GM12878 (cell line): ENCODE data around the gene ZNF792. TPM values are rescaled to one million over a fixed set of nuclear protein-coding genes. Genes with fewer than 3 reads are reported as not detected.

Experiments
- ATAC-seq: fragments of 200-7000 bp; cut with Tn5 transposase; 3 replicates; pipeline ENCODE4 v1.9.1; 2020; ENCODE audit warnings: mild to moderate bottlenecking, moderate library complexity
- BruUV-seq: library from RNA; stranded (reverse); fragments of 400-500 nt; replicated peaks from 2 replicates; lab custom pipeline; 2021; lab: Mats Ljungman, UMichigan
- CTCF ChIA-PET: fragments of 300-600 bp; sonication (Branson Sonifier 250); formaldehyde crosslinking; extraction: SDS; loops from one replicate; lab custom pipeline; 2021; ENCODE audit warnings: inconsistent platforms; lab: Yijun Ruan, JAX
- POLR2A ChIA-PET: fragments of 350-600 bp; formaldehyde crosslinking; extraction: SDS; loops from one replicate; lab custom pipeline; 2021; ENCODE audit warnings: inconsistent platforms; lab: Charles Lee
- RAD21 ChIA-PET: fragments of 300-600 bp; sonication (Branson Sonifier 250); formaldehyde crosslinking; loops from one replicate; lab custom pipeline; 2023; ENCODE audit warnings: antibody characterized with exemption; ENCODE audit not compliant: unreplicated experiment; lab: Charles Lee
- SMC1A ChIA-PET: fragments of 300-600 bp; sonication (Branson Sonifier 250); formaldehyde crosslinking; loops from one replicate; lab custom pipeline; 2023; ENCODE audit not compliant: unreplicated experiment, uncharacterized antibody; lab: Charles Lee
- DNase-seq: peaks from one replicate; pipeline ENCODE4 v3.0.0-alpha.2; 2011; ENCODE audit warnings: low read depth, low spot score
- FAIRE-seq: peaks from 3 replicates; lab custom pipeline; 2011; peaks lifted over from hg19 to GRCh38; lab: Jason Lieb, UNC
- H2AFZ ChIP-seq: 2 replicates; pipeline ENCODE4 v1.6.0; 2011; ENCODE audit warnings: low read depth, low read length, control low read depth; ENCODE audit not compliant: control insufficient read depth
- H3K27ac ChIP-seq: 2 replicates; pipeline ENCODE4 v1.5.1; 2011; ENCODE audit warnings: control low read depth; ENCODE audit not compliant: control insufficient read depth, insufficient read depth
- H3K27me3 ChIP-seq, 2 experiments: replicated peaks in 1 of 2; 2 replicates each; pipeline versions ENCODE4 v1.6.0 to v1.6.1; 2011; ENCODE audit warnings: low read length in 1 of 2; ENCODE audit not compliant: control insufficient read depth in 2 of 2, insufficient read depth in 2 of 2
- H3K36me3 ChIP-seq, 2 experiments: 2 replicates each; pipeline ENCODE4 v1.5.1; 2011; ENCODE audit warnings: low read length in 1 of 2; ENCODE audit not compliant: control insufficient read depth in 2 of 2, insufficient read depth in 2 of 2
- H3K4me1 ChIP-seq: 2 replicates; pipeline ENCODE4 v1.6.1; 2011; ENCODE audit warnings: mild to moderate bottlenecking, low read length, moderate library complexity, mixed read lengths; ENCODE audit not compliant: control insufficient read depth, insufficient read depth
- H3K4me2 ChIP-seq: 2 replicates; pipeline ENCODE4 v1.6.0; 2011; ENCODE audit warnings: control low read depth; ENCODE audit not compliant: control insufficient read depth, insufficient read depth
- H3K4me3 ChIP-seq: fragments of 200-600 bp; sonication (generic); 2 replicates; pipeline ENCODE4 v1.5.1; 2016
- H3K79me2 ChIP-seq: 2 replicates; pipeline ENCODE4 v1.6.0; 2011; ENCODE audit warnings: low read length; ENCODE audit not compliant: control insufficient read depth, insufficient read depth
- H3K9ac ChIP-seq: 2 replicates; pipeline ENCODE4 v1.8.0; 2011; ENCODE audit warnings: low read length, control low read depth, mixed read lengths; ENCODE audit not compliant: control insufficient read depth, insufficient read depth
- H3K9me3 ChIP-seq: replicated peaks from 3 replicates; pipeline ENCODE4 v1.5.1; 2011; ENCODE audit warnings: mild to moderate bottlenecking, low read length; ENCODE audit not compliant: control insufficient read depth, insufficient read depth
- H4K20me1 ChIP-seq: 2 replicates; pipeline ENCODE4 v1.6.0; 2011; ENCODE audit not compliant: control insufficient read depth, insufficient read depth
- EGR1 ChIP-seq, 2 experiments: IDR thresholded peaks; 1 replicate in 1 of 2; 2 replicates in 1 of 2; pipeline ENCODE4 v1.6.1; 2011 to 2012; ENCODE audit warnings: low read depth in 2 of 2, low read length in 2 of 2, borderline replicate concordance in 1 of 2, mild to moderate bottlenecking in 1 of 2, moderate library complexity in 1 of 2
- FOXM1 ChIP-seq: IDR thresholded peaks from 2 replicates; pipeline ENCODE4 v1.6.1; 2012; ENCODE audit warnings: low read depth, mild to moderate bottlenecking, inconsistent platforms, low read length, moderate library complexity
- GABPA ChIP-seq: IDR thresholded peaks from 2 replicates; pipeline ENCODE4 v1.6.1; 2014; ENCODE audit warnings: antibody characterized with exemption, low read depth, mild to moderate bottlenecking, inconsistent platforms
- MYC ChIP-seq: IDR thresholded peaks from 2 replicates; pipeline ENCODE4 v1.6.1; 2011; ENCODE audit warnings: mild to moderate bottlenecking, low read length, moderate library complexity, inconsistent platforms; ENCODE audit not compliant: insufficient read depth, insufficient replicate concordance, insufficient read length, severe bottlenecking
- RB1 ChIP-seq: fragments of 450-650 bp; formaldehyde crosslinking; IDR thresholded peaks from 2 replicates; pipeline ENCODE4 v1.6.1; 2017; ENCODE audit warnings: mild to moderate bottlenecking, borderline replicate concordance
- SPI1 ChIP-seq: IDR thresholded peaks from 2 replicates; pipeline ENCODE4 v1.6.1; 2011; ENCODE audit warnings: low read depth, mild to moderate bottlenecking, low read length, moderate library complexity, borderline replicate concordance; ENCODE audit not compliant: insufficient read depth
- SREBF2 ChIP-seq: IDR thresholded peaks from 2 replicates; pipeline ENCODE4 v1.6.1; 2012; ENCODE audit warnings: mild to moderate bottlenecking, low read length
- SUPT20H ChIP-seq: IDR thresholded peaks from 2 replicates; pipeline ENCODE4 v1.6.1; 2011; ENCODE audit warnings: low read depth, mild to moderate bottlenecking, low read length, moderate library complexity, borderline replicate concordance; ENCODE audit not compliant: control insufficient read depth
- ZNF207 ChIP-seq: fragments of 450-650 bp; IDR thresholded peaks from 2 replicates; pipeline ENCODE4 v1.6.1; 2014; ENCODE audit warnings: antibody characterized with exemption, mild to moderate bottlenecking, borderline replicate concordance
- WGBS: methylation state at CpG from one replicate; pipeline ENCODE4 v1.1.6; 2016; ENCODE audit warnings: low lambda C conversion rate; ENCODE audit not compliant: insufficient replicate concordance, insufficient coverage; ENCODE audit errors: missing lambda C conversion rate; 5-methylcytosine and 5-hydroxymethylcytosine counted together
- in situ Hi-C: fragments of 300-500 bp; cut with MboI; formaldehyde crosslinking; loops from 9 replicates; pipeline ENCODE4 v1.14.3; 2018; ENCODE audit warnings: mixed read lengths
- intact Hi-C: fragments of 100-400 bp; cut with micrococcal nuclease; formaldehyde crosslinking; loops from one replicate; pipeline ENCODE4 v1.14.2; 2022; ENCODE audit not compliant: unreplicated experiment
- polyA plus RNA-seq, 11 experiments: library from polyadenylated mRNA; depleted of rRNA in 4 of 11; unstranded in 6 of 11; stranded (reverse) in 5 of 11; fragments of >200 nt; fragmentation: Nextera tagmentation in 4 of 11; fragmentation: Illumina TruSeq in 1 of 11; extraction: Ambion mirVana in 4 of 11; extraction: Trizol in 1 of 11; gene quantifications; 1 replicate in 1 of 11; 2 replicates in 10 of 11; pipeline versions ENCODE4 v1.2.1 to v1.2.3, GENCODE V29; 2011 to 2016; ENCODE audit warnings: inconsistent platforms in 2 of 11, missing spikeins in 2 of 11, low read depth in 1 of 11
- total RNA-seq, 4 experiments: library from RNA; depleted of rRNA in 3 of 4; stranded (reverse); fragments of >200 nt in 3 of 4; fragmentation: Illumina TruSeq in 1 of 4; extraction: Trizol in 1 of 4; gene quantifications; 2 replicates each; pipeline versions ENCODE4 v1.2.1 to v1.2.3, GENCODE V29; 2013 to 2021
- TF ChIP-seq, protein P1 (sequence below): fragments of 450-650 bp; IDR thresholded peaks from 2 replicates; pipeline ENCODE4 v1.6.1; 2018; ENCODE audit warnings: borderline replicate concordance, mild to moderate bottlenecking; ENCODE audit not compliant: partially characterized antibody
- TF ChIP-seq, protein P2 (sequence below): fragments of 450-650 bp; IDR thresholded peaks from 2 replicates; pipeline ENCODE4 v1.6.1; 2017; ENCODE audit warnings: low read depth, mild to moderate bottlenecking, moderate library complexity

Gene ZNF792
- total and polyA plus RNA-seq, 10 of the 15 experiments (the other 5 are each of a cell fraction or from before 2014, with no cell fraction given), result 0.53 to 4.8 (median 1.3) TPM

DNA sequence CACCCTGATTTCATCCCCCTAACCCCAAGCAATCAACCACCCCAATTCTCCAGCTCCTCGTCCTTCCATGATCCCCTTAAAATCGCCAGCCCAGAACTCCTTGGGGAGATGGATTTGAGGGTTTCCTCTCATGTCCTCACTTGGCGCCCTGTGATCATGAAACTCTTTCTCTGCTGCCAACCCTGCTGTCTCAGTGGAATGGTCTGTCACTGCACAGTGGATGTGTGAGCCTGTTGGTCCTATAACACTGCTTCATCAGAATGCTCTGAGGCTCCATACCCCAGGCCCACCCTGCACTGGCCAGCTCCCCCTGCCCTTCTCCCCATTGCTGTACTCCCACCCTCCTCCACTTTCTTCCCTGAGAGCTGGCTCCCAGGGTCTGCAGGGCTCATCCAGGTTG lies 12.6 kb upstream of the ZNF792 start:
- ATAC-seq, result no peak
- CTCF ChIA-PET, result interaction anchor here (5.1 kb wide), 1 partner anchor 36 kb away, joined by 62 read pairs; no protein-coding TSS in a partner anchor

DNA sequence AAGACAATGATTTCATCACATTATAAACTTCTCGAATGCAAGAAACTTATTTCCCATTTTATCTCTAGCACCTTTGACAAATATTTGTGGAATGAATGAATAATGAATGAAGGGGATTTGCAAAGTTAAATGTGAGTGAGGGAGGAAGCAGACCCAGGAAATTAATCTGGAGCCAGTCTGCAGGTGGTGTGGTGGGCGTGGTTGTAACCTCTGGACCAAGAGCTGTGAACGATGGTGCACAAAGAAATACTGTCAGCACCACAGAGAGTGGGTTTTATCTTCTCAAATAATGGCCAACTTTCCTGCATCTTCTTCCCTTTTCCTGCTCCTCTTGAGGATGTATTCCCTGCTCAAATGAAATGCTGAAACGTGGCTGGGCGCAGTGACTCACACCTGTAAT lies 11.0 kb upstream of the ZNF792 start:
- no peak overlapping the region for H3K4me2 ChIP-seq
- ATAC-seq (no peak), FAIRE-seq (no peak), DNase-seq (no peak)
- H3K27ac ChIP-seq, result no peak overlapping the region
- no peak overlapping the region for H2AFZ ChIP-seq
- no peaks in the 10 kb centered on the region for H4K20me1 ChIP-seq
- H3K4me3 ChIP-seq, result no peak overlapping the region
- peaks cover 2% of the 10 kb centered on the region; the same call in 1 of the 3 replicates for H3K9me3 ChIP-seq
- intact Hi-C loops (loop anchor here (10.0 kb wide), 1 partner anchor 160 kb away; the partner anchor contains the start of genes FXYD1 and LGI4), in situ Hi-C loops (loop anchor here (5.0 kb wide), 1 partner anchor 37 kb away; no protein-coding TSS in a partner anchor)
- no TSS peak for BruUV-seq
- H3K79me2 ChIP-seq, result no peaks in the 10 kb centered on the region
- POLR2A ChIA-PET, result interaction anchor here (0.7 kb wide), 1 partner anchor 24 kb away, joined by 4 read pairs; no protein-coding TSS in a partner anchor
- CTCF ChIA-PET, result interaction anchor here (1.5 to 5.1 kb wide), 2 partner anchors 26 to 38 kb away, joined by 10 to 62 read pairs; no protein-coding TSS in a partner anchor
- H3K9ac ChIP-seq, result no peak overlapping the region
- peaks cover 8% of the 10 kb centered on the region for H3K4me1 ChIP-seq
- no peaks in the 10 kb centered on the region for H3K27me3 ChIP-seq
- no peaks in the 10 kb centered on the region for H3K36me3 ChIP-seq
- SMC1A ChIA-PET, result interaction anchor here (2.7 to 3.2 kb wide), 2 partner anchors 15 to 37 kb away, joined by 17 read pairs; no protein-coding TSS in a partner anchor
- 48% methylated on average over 5 of the region's 5 CpGs for WGBS
- RAD21 ChIA-PET, result interaction anchor here (0.7 to 1.7 kb wide), 3 partner anchors 10 to 26 kb away, joined by 3 to 8 read pairs (median 5); no protein-coding TSS in a partner anchor
- TF ChIP-seq, protein P1, sequence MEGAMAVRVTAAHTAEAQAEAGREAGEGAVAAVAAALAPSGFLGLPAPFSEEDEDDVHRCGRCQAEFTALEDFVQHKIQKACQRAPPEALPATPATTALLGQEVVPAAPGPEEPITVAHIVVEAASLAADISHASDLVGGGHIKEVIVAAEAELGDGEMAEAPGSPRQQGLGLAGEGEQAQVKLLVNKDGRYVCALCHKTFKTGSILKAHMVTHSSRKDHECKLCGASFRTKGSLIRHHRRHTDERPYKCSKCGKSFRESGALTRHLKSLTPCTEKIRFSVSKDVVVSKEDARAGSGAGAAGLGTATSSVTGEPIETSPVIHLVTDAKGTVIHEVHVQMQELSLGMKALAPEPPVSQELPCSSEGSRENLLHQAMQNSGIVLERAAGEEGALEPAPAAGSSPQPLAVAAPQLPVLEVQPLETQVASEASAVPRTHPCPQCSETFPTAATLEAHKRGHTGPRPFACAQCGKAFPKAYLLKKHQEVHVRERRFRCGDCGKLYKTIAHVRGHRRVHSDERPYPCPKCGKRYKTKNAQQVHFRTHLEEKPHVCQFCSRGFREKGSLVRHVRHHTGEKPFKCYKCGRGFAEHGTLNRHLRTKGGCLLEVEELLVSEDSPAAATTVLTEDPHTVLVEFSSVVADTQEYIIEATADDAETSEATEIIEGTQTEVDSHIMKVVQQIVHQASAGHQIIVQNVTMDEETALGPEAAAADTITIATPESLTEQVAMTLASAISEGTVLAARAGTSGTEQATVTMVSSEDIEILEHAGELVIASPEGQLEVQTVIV, result no peak
- TF ChIP-seq, protein P2, sequence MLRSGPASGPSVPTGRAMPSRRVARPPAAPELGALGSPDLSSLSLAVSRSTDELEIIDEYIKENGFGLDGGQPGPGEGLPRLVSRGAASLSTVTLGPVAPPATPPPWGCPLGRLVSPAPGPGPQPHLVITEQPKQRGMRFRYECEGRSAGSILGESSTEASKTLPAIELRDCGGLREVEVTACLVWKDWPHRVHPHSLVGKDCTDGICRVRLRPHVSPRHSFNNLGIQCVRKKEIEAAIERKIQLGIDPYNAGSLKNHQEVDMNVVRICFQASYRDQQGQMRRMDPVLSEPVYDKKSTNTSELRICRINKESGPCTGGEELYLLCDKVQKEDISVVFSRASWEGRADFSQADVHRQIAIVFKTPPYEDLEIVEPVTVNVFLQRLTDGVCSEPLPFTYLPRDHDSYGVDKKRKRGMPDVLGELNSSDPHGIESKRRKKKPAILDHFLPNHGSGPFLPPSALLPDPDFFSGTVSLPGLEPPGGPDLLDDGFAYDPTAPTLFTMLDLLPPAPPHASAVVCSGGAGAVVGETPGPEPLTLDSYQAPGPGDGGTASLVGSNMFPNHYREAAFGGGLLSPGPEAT, result no peak
- TF ChIP-seq RB1, result no peak
- no peak for TF ChIP-seq SREBF2

More for the DNA sequence above, 12.6 kb upstream of the ZNF792 start:
- H3K4me2 ChIP-seq, result no peak overlapping the region
- no peaks in the 10 kb centered on the region for H3K36me3 ChIP-seq
- no TSS peak for BruUV-seq
- in situ Hi-C loops, result loop anchor here (5.0 kb wide), 1 partner anchor 36 kb away; no protein-coding TSS in a partner anchor
- H2AFZ ChIP-seq, result no peak overlapping the region
- 33% methylated on average over 3 of the region's 3 CpGs for WGBS
- no peaks in the 10 kb centered on the region for H3K79me2 ChIP-seq
- TF ChIP-seq SUPT20H, result no peak
- no peak for TF ChIP-seq FOXM1
- no peak for TF ChIP-seq EGR1 (IDR thresholded peaks at IDR 0.05; ENCODE audit: borderline replicate concordance in 1 of 2, low read depth in 2 of 2, low read length in 2 of 2)
- TF ChIP-seq MYC, result no peak
- no peak for TF ChIP-seq ZNF207
- no peak for TF ChIP-seq SPI1
- TF ChIP-seq GABPA, result no peak
- intact Hi-C loops, result loop anchor here (10.0 kb wide), 1 partner anchor 158 kb away; the partner anchor contains the start of genes FXYD1 and LGI4
- ChIA-PET POLR2A (interaction anchor here (1.0 kb wide), 1 partner anchor 25 kb away, joined by 3 read pairs; no protein-coding TSS in a partner anchor), SMC1A (no interaction called here), RAD21 (no interaction called here)
- no peak overlapping the region for H3K9ac ChIP-seq
- H3K27me3 ChIP-seq, result no peaks in the 10 kb centered on the region
- no peak for FAIRE-seq
- no peak overlapping the region for H3K4me3 ChIP-seq
- DNase-seq, result no peak
- H4K20me1 ChIP-seq, result no peaks in the 10 kb centered on the region
- no peak overlapping the region for H3K27ac ChIP-seq
- H3K9me3 ChIP-seq, result no peaks in the 10 kb centered on the region; the same call in 2 of the 3 replicates
- peaks cover 8% of the 10 kb centered on the region for H3K4me1 ChIP-seq
